SK-N-SH treated with all-trans-retinoic acid at 6 μM for 48 hours (cell line): ENCODE measurements around the gene LCE3D.

Experiments
- ATAC-seq: fragments of 200-7000 bp; cut with Tn5 transposase; 3 replicates; pipeline ENCODE4 v1.9.1; 2020; ENCODE audit warnings: mild to moderate bottlenecking, moderate library complexity
- ARNTL ChIP-seq: fragments of 450-650 bp; formaldehyde crosslinking; IDR thresholded peaks from 2 replicates; pipeline ENCODE4 v1.5.0; 2020; ENCODE audit warnings: low read depth, mild to moderate bottlenecking, moderate library complexity, borderline replicate concordance
- BACH2 ChIP-seq: fragments of 250-450 bp; sonication (Bioruptor Pico); IDR thresholded peaks from 2 replicates; pipeline ENCODE4 v1.9.0; 2021; ENCODE audit warnings: mild to moderate bottlenecking, borderline replicate concordance
- CREB5 ChIP-seq: fragments of 250-450 bp; sonication (Bioruptor Pico); IDR thresholded peaks from 2 replicates; pipeline ENCODE4 v1.5.1; 2020; ENCODE audit warnings: low read depth, mild to moderate bottlenecking, moderate library complexity
- CSDC2 ChIP-seq: fragments of 250-450 bp; sonication (Bioruptor Pico); IDR thresholded peaks from 2 replicates; pipeline ENCODE4 v1.5.0; 2020; ENCODE audit warnings: mild to moderate bottlenecking, moderate library complexity
- ESRRG ChIP-seq: fragments of 250-450 bp; sonication (Bioruptor Pico); IDR thresholded peaks from 2 replicates; pipeline ENCODE4 v1.6.1; 2021; ENCODE audit warnings: mild to moderate bottlenecking
- GLIS3 ChIP-seq: fragments of 250-450 bp; sonication (Bioruptor Pico); IDR thresholded peaks from 2 replicates; pipeline ENCODE4 v1.5.0; 2020; ENCODE audit warnings: mild to moderate bottlenecking, moderate library complexity
- ISL1 ChIP-seq: fragments of 250-450 bp; sonication (Bioruptor Pico); IDR thresholded peaks from 2 replicates; pipeline ENCODE4 v2.1.2; 2022; ENCODE audit warnings: mild to moderate bottlenecking, moderate library complexity
- OSR1 ChIP-seq: fragments of 250-450 bp; sonication (Bioruptor Pico); IDR thresholded peaks from 2 replicates; pipeline ENCODE4 v1.8.0; 2022; ENCODE audit warnings: moderate library complexity, mild to moderate bottlenecking, inconsistent platforms
- PATZ1 ChIP-seq: fragments of 250-450 bp; sonication (Bioruptor Pico); IDR thresholded peaks from 2 replicates; pipeline ENCODE4 v1.8.0; 2020; ENCODE audit warnings: mild to moderate bottlenecking, moderate library complexity, borderline replicate concordance
- POU6F1 ChIP-seq: fragments of 250-450 bp; sonication (Bioruptor Pico); IDR thresholded peaks from 2 replicates; pipeline ENCODE4 v1.8.0; 2021; ENCODE audit warnings: low read depth, mild to moderate bottlenecking, moderate library complexity, borderline replicate concordance
- PPARA ChIP-seq: fragments of 250-450 bp; sonication (Bioruptor Pico); IDR thresholded peaks from 2 replicates; pipeline ENCODE4 v1.5.0; 2020; ENCODE audit warnings: mild to moderate bottlenecking, borderline replicate concordance
- SNAI2 ChIP-seq: fragments of 250-450 bp; sonication (Bioruptor Pico); IDR thresholded peaks from 2 replicates; pipeline ENCODE4 v1.5.0; 2020; ENCODE audit warnings: mild to moderate bottlenecking, moderate library complexity
- TCF4 ChIP-seq: fragments of 250-450 bp; sonication (Bioruptor Pico); IDR thresholded peaks from 2 replicates; pipeline ENCODE4 v1.8.0; 2021; ENCODE audit warnings: mild to moderate bottlenecking, moderate library complexity, borderline replicate concordance
- TOX ChIP-seq: fragments of 250-450 bp; sonication (Bioruptor Pico); IDR thresholded peaks from 2 replicates; pipeline ENCODE4 v1.8.0; 2021; ENCODE audit warnings: mild to moderate bottlenecking, moderate library complexity, borderline replicate concordance
- ZC3H10 ChIP-seq: fragments of 250-450 bp; sonication (Bioruptor Pico); IDR thresholded peaks from 2 replicates; pipeline ENCODE4 v1.5.1; 2021; ENCODE audit warnings: mild to moderate bottlenecking, moderate library complexity
- ZFP3 ChIP-seq: fragments of 250-450 bp; sonication (Bioruptor Pico); IDR thresholded peaks from 2 replicates; pipeline ENCODE4 v1.5.0; 2020; ENCODE audit warnings: mild to moderate bottlenecking, moderate library complexity
- ZFP30 ChIP-seq: fragments of 450-650 bp; formaldehyde crosslinking; IDR thresholded peaks from 2 replicates; pipeline ENCODE4 v1.5.0; 2022; ENCODE audit warnings: mild to moderate bottlenecking, moderate library complexity
- ZNF565 ChIP-seq: fragments of 450-650 bp; formaldehyde crosslinking; conservative IDR thresholded peaks from 2 replicates; pipeline ENCODE4 v1.5.0; 2020; ENCODE audit warnings: low read depth, mild to moderate bottlenecking, moderate library complexity
- ZNF8 ChIP-seq: fragments of 450-650 bp; formaldehyde crosslinking; IDR thresholded peaks from 2 replicates; pipeline ENCODE4 v1.5.0; 2020; ENCODE audit warnings: mild to moderate bottlenecking, moderate library complexity

LCE3D gene

GRCh38 chr1:152580433-152580832 lies at the start of gene LCE3D:
Gene LCE3D (minus strand): TSS chr1:152580516. CDS start chr1:152579936, 580 bp downstream.
- TF ChIP-seq GLIS3 (CRISPR knock-in tag) (no peak), TCF4 (CRISPR knock-in tag) (no peak), POU6F1 (no peak), PPARA (CRISPR knock-in tag) (no peak), ZNF8 (no peak), CSDC2 (no peak), ZNF565 (CRISPR knock-in tag) (no peak), OSR1 (no peak), CREB5 (no peak)
- no peak for ATAC-seq

- ATAC-seq: no peak
- TF ChIP-seq ZFP3 (CRISPR knock-in tag) (no peak), PATZ1 (no peak), ZC3H10 (CRISPR knock-in tag) (no peak), ARNTL (CRISPR knock-in tag) (no peak), ZNF8 (no peak), PPARA (CRISPR knock-in tag) (no peak), CSDC2 (no peak), ZFP30 (CRISPR knock-in tag) (no peak), TOX (no peak), ISL1 (CRISPR knock-in tag) (no peak), SNAI2 (CRISPR knock-in tag) (no peak), ESRRG (CRISPR knock-in tag) (no peak), CREB5 (no peak), TCF4 (CRISPR knock-in tag) (no peak), POU6F1 (no peak), ZNF565 (CRISPR knock-in tag) (no peak), OSR1 (no peak)
Measured at GRCh38 chr1:152626744-152627143, 46.4 kb upstream of the LCE3D start.

- TF ChIP-seq POU6F1: no peak
- TF ChIP-seq BACH2: no peak
- TF ChIP-seq ZFP30 (CRISPR knock-in tag): no peak
- no peak for TF ChIP-seq SNAI2 (CRISPR knock-in tag)
- TF ChIP-seq CREB5: no peak
- TF ChIP-seq ZNF8: no peak
- TF ChIP-seq ISL1 (CRISPR knock-in tag): no peak
- no peak for TF ChIP-seq CSDC2
- ATAC-seq: peak; percentile 87
Measured at GRCh38 chr1:152623203-152623844, 43.0 kb upstream of the LCE3D start.
